Measurements from ENCODE around the gene FCAR.

GRCh38 chr19:54888239-54888638 lies 14.2 kb downstream of the FCAR start:
- TF ChIP-seq EZH2 (IDR thresholded peaks at IDR 0.05; ENCODE audit: low read depth, unreplicated experiment) (no peak), CTCF (conservative IDR thresholded peaks at IDR 0.05; ENCODE audit: low read depth in 2 of 2) (no peak), ETS1 (IDR thresholded peaks at IDR 0.05) (no peak)
